Stimulated activated CD8-positive, alpha-beta memory T cell treated with anti-CD3 and anti-CD28 coated beads, Interleukin-15, amount 100 ng/mL, for 4 hours (primary cell): ENCODE results near the gene UBE2J1.

Experiments used
- DNase-seq, 2 donors: peaks; one replicate each; pipeline ENCODE4 v3.0.0-alpha.2; 2020; ENCODE audit warnings: low read depth in 2 of 2

Gene UBE2J1

GRCh38 chr6:89290401-89291155 lies 61.9 kb downstream of the UBE2J1 start:
- no peak for DNase-seq

GRCh38 chr6:89289710-89290109 lies 62.8 kb downstream of the UBE2J1 start:
- DNase-seq, result no peak

GRCh38 chr6:89287351-89288028 lies 65.0 kb downstream of the UBE2J1 start:
- no peak for DNase-seq

- no peak for DNase-seq
These were observed 66.0 kb downstream of the UBE2J1 start for GRCh38 chr6:89286516-89286915.

GRCh38 chr6:89284963-89285735 lies 67.4 kb downstream of the UBE2J1 start:
- DNase-seq, result no peak

GRCh38 chr6:89284081-89284480 lies 68.4 kb downstream of the UBE2J1 start:
- no peak for DNase-seq

GRCh38 chr6:89282749-89283148 lies 69.8 kb downstream of the UBE2J1 start:
- no peak for DNase-seq

- no peak for DNase-seq
These were observed 70.7 kb downstream of the UBE2J1 start for GRCh38 chr6:89281779-89282246.

GRCh38 chr6:89278956-89279355 lies 73.6 kb downstream of the UBE2J1 start:
- DNase-seq, result no peak
